C4-2B (cell line): ENCODE data around the gene MIGA1.

Experiments used
- CTCF ChIP-seq: fragments of 450-650 bp; conservative IDR thresholded peaks from 2 replicates; pipeline ENCODE4 v1.5.1; 2017; ENCODE audit warnings: mild to moderate bottlenecking
- ZFX ChIP-seq: fragments of 450-650 bp; IDR thresholded peaks from 2 replicates; pipeline ENCODE4 v1.6.1; 2017

DNA sequence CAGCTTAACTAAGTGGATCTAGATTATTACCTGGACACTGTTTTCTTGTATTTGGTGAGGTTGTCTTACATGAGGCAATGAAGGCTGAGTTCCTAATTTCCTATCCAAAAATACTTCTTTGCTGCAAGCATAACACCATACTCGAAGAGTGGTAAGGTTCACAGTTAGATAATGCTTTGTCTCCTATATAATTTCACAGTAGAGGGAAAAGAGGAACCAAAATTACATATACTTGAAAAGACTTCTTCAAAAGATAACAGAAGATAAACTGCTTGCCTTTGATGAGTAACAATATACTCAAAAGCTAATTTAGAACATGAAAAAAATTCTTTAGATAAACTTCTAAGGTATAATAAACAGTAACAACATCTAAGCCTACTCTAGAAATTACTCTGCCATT is 40.2 kb upstream of the MIGA1 start:
- no peak for TF ChIP-seq CTCF
- no peak for TF ChIP-seq ZFX
